HepG2 (cell line): ENCODE measurements around the gene KRT13. TPM values are rescaled to one million over a fixed set of nuclear protein-coding genes. Genes with fewer than 3 reads are reported as not detected.

Experiments used
- GATAD2A ChIP-seq: IDR thresholded peaks from 2 replicates; pipeline ENCODE4 v1.6.1; 2016
- GZF1 ChIP-seq: sonication (generic); formaldehyde crosslinking; IDR thresholded peaks from 2 replicates; pipeline ENCODE4 v1.5.1; 2020; ENCODE audit warnings: mild to moderate bottlenecking, missing genetic modification reagents
- MLX ChIP-seq: IDR thresholded peaks from 2 replicates; pipeline ENCODE4 v1.6.1; 2016
- NFATC3 ChIP-seq: sonication (generic); formaldehyde crosslinking; IDR thresholded peaks from 2 replicates; pipeline ENCODE4 v1.5.1; 2020; ENCODE audit warnings: mild to moderate bottlenecking, missing genetic modification reagents
- PAXIP1 ChIP-seq: sonication (generic); formaldehyde crosslinking; conservative IDR thresholded peaks from 2 replicates; pipeline ENCODE4 v1.4.0; 2020; ENCODE audit warnings: mild to moderate bottlenecking, missing genetic modification reagents, moderate library complexity
- PCBP2 ChIP-seq: fragments of 200-400 bp; formaldehyde crosslinking; optimal IDR thresholded peaks from 2 replicates; pipeline ENCODE3; 2018; ENCODE audit warnings: low read length, low read depth; ENCODE audit not compliant: poor library complexity, severe bottlenecking
- TERF1 ChIP-seq: sonication (generic); formaldehyde crosslinking; IDR thresholded peaks from 2 replicates; pipeline ENCODE4 v1.8.0; 2022; ENCODE audit warnings: mild to moderate bottlenecking, missing genetic modification reagents, moderate library complexity
- USF2 ChIP-seq, 2 experiments: sonication (generic) in 1 of 2; formaldehyde crosslinking in 1 of 2; IDR thresholded peaks; 2 replicates each; pipeline versions ENCODE4 v1.5.1 to v1.6.1; 2011 to 2020; ENCODE audit warnings: borderline replicate concordance in 1 of 2, low read depth in 1 of 2, low read length in 1 of 2, mild to moderate bottlenecking in 1 of 2, missing genetic modification reagents in 1 of 2, moderate library complexity in 1 of 2
- ZBTB20 ChIP-seq: sonication (generic); formaldehyde crosslinking; IDR thresholded peaks from 2 replicates; pipeline ENCODE4 v1.8.1; 2023; ENCODE audit warnings: missing genetic modification reagents, low read depth, mild to moderate bottlenecking, borderline replicate concordance
- ZFP91 ChIP-seq: sonication (generic); formaldehyde crosslinking; IDR thresholded peaks from 2 replicates; pipeline ENCODE4 v1.9.0; 2022; ENCODE audit warnings: missing genetic modification reagents, mild to moderate bottlenecking, borderline replicate concordance
- ZFX ChIP-seq: sonication (generic); formaldehyde crosslinking; IDR thresholded peaks from 2 replicates; pipeline ENCODE4 v1.4.0; 2020; ENCODE audit warnings: mild to moderate bottlenecking, low read depth, missing genetic modification reagents, moderate library complexity
- ZNF18 ChIP-seq: sonication (generic); formaldehyde crosslinking; IDR thresholded peaks from 2 replicates; pipeline ENCODE4 v1.8.0; 2022; ENCODE audit warnings: mild to moderate bottlenecking, missing genetic modification reagents; ENCODE audit not compliant: insufficient replicate concordance
- ZNF337 ChIP-seq: sonication (generic); formaldehyde crosslinking; IDR thresholded peaks from 2 replicates; pipeline ENCODE4 v1.5.1; 2020; ENCODE audit warnings: missing genetic modification reagents, low read depth, mild to moderate bottlenecking, borderline replicate concordance
- ZNF576 ChIP-seq: sonication (generic); formaldehyde crosslinking; IDR thresholded peaks from 2 replicates; pipeline ENCODE4 v1.4.0; 2020; ENCODE audit warnings: mild to moderate bottlenecking, missing genetic modification reagents
- ZSCAN29 ChIP-seq: sonication (generic); formaldehyde crosslinking; conservative IDR thresholded peaks from 2 replicates; pipeline ENCODE4 v1.4.0; 2020; ENCODE audit warnings: mild to moderate bottlenecking, missing genetic modification reagents
- polyA plus RNA-seq, 8 experiments: library from polyadenylated mRNA; depleted of rRNA in 3 of 8; stranded (reverse) in 7 of 8; unstranded in 1 of 8; fragments of >200 nt; fragmentation: Illumina TruSeq in 4 of 8; extraction: Trizol in 4 of 8; gene quantifications; 2 replicates each; pipeline versions ENCODE4 v1.2.1 to v1.2.3, GENCODE V29; 2011 to 2016; ENCODE audit warnings: low read depth in 4 of 8, missing spikeins in 1 of 8, mixed read lengths in 1 of 8; ENCODE audit not compliant: insufficient read depth in 1 of 8
- total RNA-seq, 5 experiments: library from RNA; depleted of rRNA; stranded (reverse); fragments of >200 nt; fragmentation: Illumina TruSeq; extraction: Trizol; gene quantifications; 2 replicates each; pipeline ENCODE4 v1.2.3, GENCODE V29; 2016; ENCODE audit warnings: low read depth in 1 of 5

The KRT13 gene
- total and polyA plus RNA-seq, 2 of the 13 experiments (the other 11 are each of a cell fraction or from before 2014, with no cell fraction given) = not detected

- TF ChIP-seq TERF1 (CRISPR knock-in tag) = no peak
- peak; percentile 84 for TF ChIP-seq ZSCAN29 (CRISPR knock-in tag)
- TF ChIP-seq ZBTB20 (CRISPR knock-in tag) = 0 out of 2 replicates have a peak, but pooled peaks have one; percentile 53
- TF ChIP-seq ZNF18 = peak; percentile 99
- TF ChIP-seq ZFX (CRISPR knock-in tag) = peak; percentile 59; the same call in 1 of the 2 replicates
- no peak for TF ChIP-seq ZNF576 (CRISPR knock-in tag)
- 0 out of 2 replicates have a peak, but pooled peaks have one; percentile 10 for TF ChIP-seq PAXIP1 (CRISPR knock-in tag)
- TF ChIP-seq MLX (CRISPR knock-in tag) = no peak
- no peak for TF ChIP-seq PCBP2
- TF ChIP-seq ZFP91 (CRISPR knock-in tag) = peak; percentile 93
- 0 out of 2 replicates have a peak, but pooled peaks have one; percentile 51 for TF ChIP-seq GZF1
- no peak for TF ChIP-seq NFATC3
- TF ChIP-seq GATAD2A (CRISPR knock-in tag) = peak; percentile 41; the same call in 1 of the 2 replicates
- no peak for TF ChIP-seq USF2 (IDR thresholded peaks at IDR 0.05; ENCODE audit: low read depth, low read length)
- no peak for TF ChIP-seq USF2 (CRISPR knock-in tag; IDR thresholded peaks at IDR 0.05; ENCODE audit: borderline replicate concordance)
- peak; percentile 37; the same call in 1 of the 2 replicates for TF ChIP-seq ZNF337 (CRISPR knock-in tag)
Measured at GRCh38 chr17:41548844-41549595, 43.6 kb upstream of the KRT13 start (continued).
